Hepatocyte (in vitro differentiated cells): ENCODE measurements around the gene NUAK1. TPM values are rescaled to one million over a fixed set of nuclear protein-coding genes. Genes with fewer than 3 reads are reported as not detected.

Experiments used
- DNase-seq: peaks from one replicate; pipeline ENCODE4 v3.0.0-alpha.2; 2016; ENCODE audit warnings: low spot score
- H2AFZ ChIP-seq: fragments of 200-600 bp; sonication (generic); 2 replicates; pipeline ENCODE4 v1.6.0; 2016; ENCODE audit warnings: antibody characterized with exemption, mild to moderate bottlenecking
- H3K27ac ChIP-seq: fragments of 200-600 bp; sonication (generic); 2 replicates; pipeline ENCODE4 v1.5.1; 2016; ENCODE audit warnings: mild to moderate bottlenecking
- H3K27me3 ChIP-seq: fragments of 200-600 bp; sonication (generic); 2 replicates; pipeline ENCODE4 v1.6.1; 2016
- H3K36me3 ChIP-seq: fragments of 200-600 bp; sonication (generic); replicated peaks from 2 replicates; pipeline ENCODE4 v1.5.1; 2016; ENCODE audit warnings: low read depth; ENCODE audit not compliant: insufficient read depth
- H3K4me1 ChIP-seq: fragments of 200-600 bp; sonication (generic); 2 replicates; pipeline ENCODE4 v1.5.1; 2016; ENCODE audit warnings: mild to moderate bottlenecking, moderate library complexity; ENCODE audit not compliant: insufficient read depth
- H3K4me2 ChIP-seq: fragments of 200-600 bp; sonication (generic); 2 replicates; pipeline ENCODE4 v1.6.0; 2016
- H3K4me3 ChIP-seq: fragments of 200-600 bp; sonication (generic); 2 replicates; pipeline ENCODE4 v1.5.1; 2016; ENCODE audit warnings: mild to moderate bottlenecking
- H3K79me2 ChIP-seq: fragments of 200-600 bp; sonication (generic); 2 replicates; pipeline ENCODE4 v1.6.0; 2017; ENCODE audit warnings: mild to moderate bottlenecking
- H3K9me2 ChIP-seq: fragments of 200-600 bp; sonication (generic); replicated peaks from 2 replicates; pipeline ENCODE4 v1.6.0; 2017; ENCODE audit warnings: mild to moderate bottlenecking; ENCODE audit not compliant: insufficient read depth
- H3K9me3 ChIP-seq: fragments of 200-600 bp; sonication (generic); 2 replicates; pipeline ENCODE4 v1.5.1; 2016; ENCODE audit warnings: low read depth, mild to moderate bottlenecking
- H4K20me1 ChIP-seq: fragments of 200-600 bp; sonication (generic); 2 replicates; pipeline ENCODE4 v1.6.0; 2016; ENCODE audit warnings: mild to moderate bottlenecking; ENCODE audit not compliant: insufficient read depth, poor library complexity, severe bottlenecking
- EZH2 ChIP-seq: fragments of 200-600 bp; sonication (generic); IDR thresholded peaks from 2 replicates; pipeline ENCODE4 v1.6.1; 2016; ENCODE audit warnings: antibody characterized with exemption, mild to moderate bottlenecking, borderline replicate concordance
- EZH2phosphoT487 ChIP-seq: fragments of 200-600 bp; sonication (generic); IDR thresholded peaks from one replicate; pipeline ENCODE4 v1.6.1; 2018; ENCODE audit warnings: antibody characterized with exemption, mild to moderate bottlenecking, low read depth, moderate library complexity; ENCODE audit not compliant: unreplicated experiment, severe bottlenecking
- whole genome bisulfite sequencing: methylation state at CpG from one replicate; pipeline ENCODE4 v1.1.6; 2016; ENCODE audit warnings: low lambda C conversion rate; ENCODE audit errors: missing lambda C conversion rate; 5-methylcytosine and 5-hydroxymethylcytosine counted together
- polyA plus RNA-seq: library from polyadenylated mRNA; unstranded; fragments of >200 nt; fragmentation: Nextera tagmentation; extraction: Ambion mirVana; gene quantifications from 2 replicates; pipeline ENCODE4 v1.2.1, GENCODE V29; 2016
- total RNA-seq: library from RNA; depleted of rRNA; stranded (reverse); fragments of >200 nt; gene quantifications from 2 replicates; pipeline ENCODE4 v1.2.3, GENCODE V29; 2014
- TF ChIP-seq, protein P1 (sequence below): fragments of 200-600 bp; sonication (generic); IDR thresholded peaks from 2 replicates; pipeline ENCODE4 v1.5.1; 2016; ENCODE audit warnings: antibody characterized with exemption, mild to moderate bottlenecking; ENCODE audit not compliant: poor library complexity

Gene NUAK1
- total and polyA plus RNA-seq, 2 experiments from 2014 or later = 3.5 to 13.0 TPM

GRCh38 chr12:106063826-106064720 is 74.7 kb downstream of the NUAK1 start:
- 85% methylated on average over 7 of the region's 7 CpGs for WGBS
- H3K9me2 ChIP-seq = no peaks in the 10 kb centered on the region
- TF ChIP-seq, protein P1, sequence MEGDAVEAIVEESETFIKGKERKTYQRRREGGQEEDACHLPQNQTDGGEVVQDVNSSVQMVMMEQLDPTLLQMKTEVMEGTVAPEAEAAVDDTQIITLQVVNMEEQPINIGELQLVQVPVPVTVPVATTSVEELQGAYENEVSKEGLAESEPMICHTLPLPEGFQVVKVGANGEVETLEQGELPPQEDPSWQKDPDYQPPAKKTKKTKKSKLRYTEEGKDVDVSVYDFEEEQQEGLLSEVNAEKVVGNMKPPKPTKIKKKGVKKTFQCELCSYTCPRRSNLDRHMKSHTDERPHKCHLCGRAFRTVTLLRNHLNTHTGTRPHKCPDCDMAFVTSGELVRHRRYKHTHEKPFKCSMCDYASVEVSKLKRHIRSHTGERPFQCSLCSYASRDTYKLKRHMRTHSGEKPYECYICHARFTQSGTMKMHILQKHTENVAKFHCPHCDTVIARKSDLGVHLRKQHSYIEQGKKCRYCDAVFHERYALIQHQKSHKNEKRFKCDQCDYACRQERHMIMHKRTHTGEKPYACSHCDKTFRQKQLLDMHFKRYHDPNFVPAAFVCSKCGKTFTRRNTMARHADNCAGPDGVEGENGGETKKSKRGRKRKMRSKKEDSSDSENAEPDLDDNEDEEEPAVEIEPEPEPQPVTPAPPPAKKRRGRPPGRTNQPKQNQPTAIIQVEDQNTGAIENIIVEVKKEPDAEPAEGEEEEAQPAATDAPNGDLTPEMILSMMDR = no peak
- TF ChIP-seq EZH2 (no peak), EZH2phosphoT487 (no peak)
- no peaks in the 10 kb centered on the region for H3K27me3 ChIP-seq
- no peaks in the 10 kb centered on the region for H4K20me1 ChIP-seq
- H3K4me3 ChIP-seq = no peak overlapping the region
- no peaks in the 10 kb centered on the region for H3K79me2 ChIP-seq
- H3K4me2 ChIP-seq = no peak overlapping the region
- H2AFZ ChIP-seq = no peak overlapping the region
- H3K27ac ChIP-seq = no peak overlapping the region
- H3K36me3 ChIP-seq = no peaks in the 10 kb centered on the region
- H3K9me3 ChIP-seq = no peaks in the 10 kb centered on the region
- H3K4me1 ChIP-seq = no peaks in the 10 kb centered on the region
- DNase-seq = no peak

DNA sequence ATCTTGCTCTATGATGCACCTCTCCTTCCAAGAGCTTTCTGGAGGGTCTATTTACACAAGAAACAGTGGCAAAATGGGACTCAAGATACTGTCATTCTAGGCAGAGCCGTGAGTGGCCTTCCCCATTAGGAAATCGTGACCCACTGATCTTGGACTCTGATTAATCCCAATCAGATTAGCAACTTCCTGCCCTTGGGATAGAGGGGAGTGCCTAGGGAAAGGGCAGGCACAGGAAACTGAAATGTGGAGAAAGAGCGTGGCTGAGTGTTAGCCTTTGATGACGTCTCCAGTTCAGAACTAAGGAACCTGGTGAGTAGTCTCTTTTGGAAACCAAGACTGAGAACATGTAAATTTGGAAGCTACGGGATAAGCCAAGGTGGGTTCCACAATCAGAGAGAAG is 76.1 kb downstream of the NUAK1 start:
- 79% methylated on average over 5 of the region's 5 CpGs for WGBS
- no peak overlapping the region for H3K27ac ChIP-seq

DNA sequence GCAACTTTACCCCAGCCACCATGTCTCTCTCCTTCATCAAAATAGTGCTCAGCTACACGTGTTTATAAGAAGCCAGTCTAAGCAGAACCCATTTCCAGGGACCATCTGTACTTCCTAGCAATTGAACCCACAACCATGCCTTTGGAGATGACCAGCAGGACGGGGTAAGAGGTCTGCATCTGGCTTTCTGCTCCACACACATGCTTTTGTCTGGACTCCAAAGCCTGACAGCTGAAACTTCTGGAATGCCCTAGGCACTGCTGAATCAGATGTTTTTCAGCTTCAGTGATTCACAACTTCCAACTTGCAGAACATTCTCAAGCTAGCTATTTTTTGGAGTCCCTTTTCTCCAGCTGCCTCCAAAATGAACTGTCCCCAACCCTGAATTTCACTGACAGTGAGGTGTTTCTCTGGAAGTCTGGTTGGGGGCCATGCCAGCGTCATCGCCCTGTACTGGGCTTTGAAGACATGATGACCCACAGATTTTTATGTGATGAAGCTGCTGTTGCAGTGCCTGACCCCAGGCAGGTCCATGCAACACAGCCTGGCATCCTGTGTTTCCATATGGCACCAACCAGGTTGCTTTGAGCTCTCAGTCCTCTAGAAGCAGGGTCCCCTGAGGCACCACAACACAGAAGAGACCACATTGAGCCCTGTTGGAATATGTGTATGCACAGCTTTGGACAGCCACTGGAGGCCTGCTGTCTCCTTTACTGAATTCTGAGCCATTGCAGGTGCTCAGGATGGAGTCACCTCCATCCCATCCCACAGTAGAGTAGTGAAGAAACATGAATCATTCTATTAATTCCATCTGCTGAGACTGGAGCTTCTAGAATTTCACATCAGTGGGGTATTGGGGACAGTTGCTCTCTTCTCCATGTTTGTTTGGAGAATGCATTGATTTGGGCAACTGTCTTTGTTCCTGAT is 80.2 kb downstream of the NUAK1 start:
- Histone ChIP-seq H3K79me2 (no peaks in the 10 kb centered on the region), H3K9me2 (no peaks in the 10 kb centered on the region), H3K4me1 (no peaks in the 10 kb centered on the region), H3K4me2 (no peak overlapping the region), H2AFZ (no peak overlapping the region), H3K36me3 (no peaks in the 10 kb centered on the region), H3K27ac (no peak overlapping the region), H3K27me3 (no peaks in the 10 kb centered on the region), H3K9me3 (no peaks in the 10 kb centered on the region), H3K4me3 (no peak overlapping the region), H4K20me1 (no peaks in the 10 kb centered on the region)
- no peak for DNase-seq
- 78% methylated on average over 4 of the region's 4 CpGs for whole genome bisulfite sequencing
- TF ChIP-seq, protein P1 = no peak
- TF ChIP-seq EZH2phosphoT487 (no peak), EZH2 (no peak)

More for the DNA sequence above, 76.1 kb downstream of the NUAK1 start:
- H2AFZ ChIP-seq = no peak overlapping the region
- no peaks in the 10 kb centered on the region for H3K9me3 ChIP-seq
- H3K4me3 ChIP-seq = no peak overlapping the region
- no peaks in the 10 kb centered on the region for H3K9me2 ChIP-seq
- H3K79me2 ChIP-seq = no peaks in the 10 kb centered on the region
- TF ChIP-seq EZH2phosphoT487 (no peak), EZH2 (no peak)
- TF ChIP-seq, protein P1 = no peak
- H3K27me3 ChIP-seq = no peaks in the 10 kb centered on the region
- H3K36me3 ChIP-seq = no peaks in the 10 kb centered on the region
- no peaks in the 10 kb centered on the region for H4K20me1 ChIP-seq
- H3K4me2 ChIP-seq = no peak overlapping the region
- DNase-seq = no peak
- H3K4me1 ChIP-seq = no peaks in the 10 kb centered on the region
